ENCODE data around the gene RGPD8.
"Not testable (repeated sequence)": the region's sequence is repeated elsewhere in the genome, so short reads cannot be mapped to it uniquely, and the experiment has no call there.

RGPD8 gene

DNA sequence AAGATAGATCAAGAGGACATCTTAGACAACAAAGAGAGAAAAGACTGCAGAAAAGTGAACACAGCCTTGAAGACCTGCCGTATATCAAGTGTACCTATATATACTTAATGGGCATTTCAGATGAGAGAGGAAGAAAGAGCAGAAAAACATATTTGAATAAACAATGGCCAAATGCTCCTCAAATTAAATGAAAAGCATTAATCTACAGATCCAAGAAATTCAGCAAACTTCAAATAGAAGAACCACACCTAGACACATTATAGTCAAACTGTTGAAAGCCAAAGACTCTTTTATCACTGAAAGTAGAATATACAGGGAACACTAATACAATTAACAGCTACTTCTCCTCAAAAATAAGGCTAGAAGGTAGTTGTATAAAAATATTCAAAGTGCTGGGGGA, 29.8 kb upstream of the RGPD8 start:
- Histone ChIP-seq H3K27me3 (ENCODE audit: control insufficient read depth, insufficient read depth, low read length) (no peaks in the 10 kb centered on the region), H3K36me3 (ENCODE audit: control insufficient read depth, insufficient read depth, low read length) (no peaks in the 10 kb centered on the region), H3K27ac (ENCODE audit: low read depth, low read length) (no peak overlapping the region), H3K4me3 (ENCODE audit: low read depth, low read length) (no peak overlapping the region), H3K9ac (ENCODE audit: low read length) (no peak overlapping the region), H3K9me3 (ENCODE audit: control insufficient read depth, insufficient read depth, low read depth, low read length) (no peaks in the 10 kb centered on the region), H3K4me1 (ENCODE audit: control insufficient read depth, insufficient read depth, low read length) (no peaks in the 10 kb centered on the region)

DNA sequence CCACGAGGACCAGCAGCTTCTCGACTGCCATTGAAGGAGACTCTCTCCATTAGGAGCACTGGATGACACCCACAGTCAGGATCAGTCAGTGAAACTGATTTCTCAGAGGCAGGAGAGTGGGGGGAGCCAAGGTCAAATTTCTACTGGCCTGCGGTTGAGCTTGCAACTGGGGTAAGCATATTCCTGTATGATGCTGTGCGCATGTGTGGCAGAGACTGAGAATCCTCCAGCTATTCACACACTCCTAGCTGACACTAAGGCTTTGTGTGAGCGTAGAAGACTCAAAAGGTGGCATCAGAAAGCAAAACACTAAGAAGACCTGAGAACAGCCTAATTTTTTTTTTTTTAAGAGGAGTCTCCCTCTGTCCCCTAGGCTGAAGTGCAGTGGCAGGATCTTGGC, 28.7 kb upstream of the RGPD8 start:
- Histone ChIP-seq H3K9ac (ENCODE audit: low read length) (no peak overlapping the region), H3K27me3 (ENCODE audit: control insufficient read depth, insufficient read depth, low read length) (no peaks in the 10 kb centered on the region), H3K4me3 (ENCODE audit: low read depth, low read length) (no peak overlapping the region), H3K9me3 (ENCODE audit: control insufficient read depth, insufficient read depth, low read depth, low read length) (no peaks in the 10 kb centered on the region), H3K36me3 (ENCODE audit: control insufficient read depth, insufficient read depth, low read length) (no peaks in the 10 kb centered on the region), H3K4me1 (ENCODE audit: control insufficient read depth, insufficient read depth, low read length) (no peaks in the 10 kb centered on the region), H3K27ac (ENCODE audit: low read depth, low read length) (no peak overlapping the region)

DNA sequence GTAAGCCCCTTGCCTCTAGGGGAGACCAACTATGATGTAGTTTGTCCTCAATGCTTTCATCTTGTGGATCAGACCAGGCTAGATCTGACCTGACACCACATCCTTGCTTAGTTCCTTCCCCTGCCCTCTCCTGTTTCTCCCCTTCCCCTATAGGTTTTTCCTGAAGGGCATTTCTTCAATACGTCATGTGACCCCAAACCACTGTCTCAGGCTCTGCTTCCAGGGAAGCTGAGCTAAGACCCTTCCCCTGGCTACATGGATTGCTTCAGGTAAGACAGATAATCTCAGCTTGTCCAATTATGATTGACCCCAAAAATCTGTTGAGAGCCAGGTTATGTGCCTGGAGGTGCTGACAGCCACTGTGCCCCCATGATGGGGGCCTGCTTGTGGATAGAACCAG, 25.9 kb upstream of the RGPD8 start:
- no peak overlapping the region for H3K27ac ChIP-seq (ENCODE audit: low read depth, low read length)
- no peak overlapping the region for H3K9ac ChIP-seq (ENCODE audit: low read length)
- no peaks in the 10 kb centered on the region for H3K4me1 ChIP-seq (ENCODE audit: control insufficient read depth, insufficient read depth, low read length)
- H3K4me3 ChIP-seq (ENCODE audit: low read depth, low read length): no peak overlapping the region
- H3K9me3 ChIP-seq (ENCODE audit: control insufficient read depth, insufficient read depth, low read depth, low read length): no peaks in the 10 kb centered on the region
- H3K27me3 ChIP-seq (ENCODE audit: control insufficient read depth, insufficient read depth, low read length): no peaks in the 10 kb centered on the region
- H3K36me3 ChIP-seq (ENCODE audit: control insufficient read depth, insufficient read depth, low read length): no peaks in the 10 kb centered on the region

DNA sequence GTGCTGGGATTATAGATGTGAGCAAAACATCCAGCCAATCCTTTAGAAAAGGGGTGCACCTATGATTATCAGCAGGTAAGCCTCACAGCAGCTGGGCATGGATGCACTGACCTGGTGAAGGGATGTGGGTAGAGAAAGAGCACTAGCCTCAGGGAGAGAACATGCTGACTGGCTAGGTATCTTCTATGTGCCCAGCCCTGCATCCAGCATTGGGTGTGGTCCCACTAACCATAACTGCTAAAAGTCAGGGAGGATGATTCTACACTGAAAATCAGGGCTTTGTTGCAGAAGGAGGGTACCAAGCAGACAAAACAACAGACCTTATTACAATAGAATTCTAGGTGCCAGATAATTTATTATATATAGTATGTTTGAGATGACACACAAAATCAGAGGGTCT, 21.1 kb upstream of the RGPD8 start:
- no peaks in the 10 kb centered on the region for H3K9me3 ChIP-seq (ENCODE audit: control insufficient read depth, insufficient read depth, low read depth, low read length)
- H3K4me3 ChIP-seq (ENCODE audit: low read depth, low read length): no peak overlapping the region
- no peaks in the 10 kb centered on the region for H3K27me3 ChIP-seq (ENCODE audit: control insufficient read depth, insufficient read depth, low read length)
- no peak overlapping the region for H3K27ac ChIP-seq (ENCODE audit: low read depth, low read length)
- no peaks in the 10 kb centered on the region for H3K36me3 ChIP-seq (ENCODE audit: control insufficient read depth, insufficient read depth, low read length)
- no peaks in the 10 kb centered on the region for H3K4me1 ChIP-seq (ENCODE audit: control insufficient read depth, insufficient read depth, low read length)
- no peak overlapping the region for H3K9ac ChIP-seq (ENCODE audit: low read length)

DNA sequence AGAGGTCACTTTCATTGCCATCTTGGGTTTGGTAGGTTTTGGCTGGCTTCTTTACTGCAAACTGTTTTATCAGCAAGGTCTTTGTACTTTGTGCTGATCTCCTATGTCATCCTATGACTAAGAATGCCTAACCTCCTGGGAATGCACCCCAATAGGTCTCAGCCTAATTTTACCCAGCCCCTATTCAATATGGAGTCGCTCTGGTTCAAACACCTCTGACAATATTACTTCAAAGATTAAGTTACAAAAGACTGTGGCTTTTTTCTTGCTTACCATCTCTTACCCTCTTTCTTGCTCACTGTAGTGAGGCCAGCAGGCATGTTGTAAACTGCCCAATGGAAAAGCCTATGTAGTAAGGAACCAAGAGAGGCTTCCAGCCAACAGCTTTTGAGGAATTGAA, 17.9 kb upstream of the RGPD8 start:
- Histone ChIP-seq H3K27ac (ENCODE audit: low read depth, low read length) (no peak overlapping the region), H3K4me3 (ENCODE audit: low read depth, low read length) (no peak overlapping the region), H3K9me3 (ENCODE audit: control insufficient read depth, insufficient read depth, low read depth, low read length) (no peaks in the 10 kb centered on the region), H3K27me3 (ENCODE audit: control insufficient read depth, insufficient read depth, low read length) (no peaks in the 10 kb centered on the region), H3K9ac (ENCODE audit: low read length) (no peak overlapping the region), H3K36me3 (ENCODE audit: control insufficient read depth, insufficient read depth, low read length) (no peaks in the 10 kb centered on the region), H3K4me1 (ENCODE audit: control insufficient read depth, insufficient read depth, low read length) (no peaks in the 10 kb centered on the region)

DNA sequence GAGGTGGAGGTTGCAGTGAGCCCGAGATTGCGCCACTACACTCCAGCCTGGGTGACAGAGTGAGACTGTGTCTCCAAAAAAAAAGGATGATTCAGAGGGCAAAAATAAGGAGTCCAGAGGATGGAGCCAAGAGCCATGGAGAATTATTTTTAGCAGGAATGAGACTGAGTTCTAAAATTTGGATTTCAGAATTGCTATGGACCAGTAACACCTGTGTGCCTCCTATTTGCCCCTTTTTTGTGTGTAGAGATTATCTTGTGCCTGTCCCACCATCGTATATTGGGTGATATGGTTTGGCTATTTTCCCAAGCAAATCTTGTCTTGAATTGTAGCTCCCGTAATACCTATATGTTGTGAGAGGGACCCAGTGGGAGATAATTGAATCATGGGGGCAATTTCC, 16.4 kb upstream of the RGPD8 start:
- H3K36me3 ChIP-seq (ENCODE audit: control insufficient read depth, insufficient read depth, low read length): no peaks in the 10 kb centered on the region
- H3K9ac ChIP-seq (ENCODE audit: low read length): no peak overlapping the region
- H3K4me3 ChIP-seq (ENCODE audit: low read depth, low read length): no peak overlapping the region
- H3K4me1 ChIP-seq (ENCODE audit: control insufficient read depth, insufficient read depth, low read length): no peaks in the 10 kb centered on the region
- H3K9me3 ChIP-seq (ENCODE audit: control insufficient read depth, insufficient read depth, low read depth, low read length): no peaks in the 10 kb centered on the region
- no peak overlapping the region for H3K27ac ChIP-seq (ENCODE audit: low read depth, low read length)
- H3K27me3 ChIP-seq (ENCODE audit: control insufficient read depth, insufficient read depth, low read length): no peaks in the 10 kb centered on the region

DNA sequence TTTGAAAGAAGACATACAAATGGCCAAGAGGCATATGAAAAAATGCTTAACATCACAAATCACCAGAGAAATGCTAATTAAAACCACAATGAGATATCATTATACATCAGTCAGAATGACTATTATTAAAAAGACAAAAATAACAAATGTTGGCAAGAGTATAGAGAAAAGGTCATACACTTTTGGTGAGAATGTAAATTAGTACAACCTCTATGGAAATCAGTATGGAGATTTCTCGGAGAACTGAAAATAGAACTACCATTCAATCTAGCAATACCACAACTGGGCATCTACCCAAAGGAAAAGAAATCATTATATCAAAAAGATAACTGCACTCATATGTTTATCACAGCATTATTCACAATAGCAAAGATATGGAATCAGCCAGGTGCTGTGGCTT, 10.8 kb upstream of the RGPD8 start:
- not testable (repeated sequence) for H3K9me3 ChIP-seq (ENCODE audit: control insufficient read depth, insufficient read depth, low read depth, low read length); H3K27ac ChIP-seq (ENCODE audit: low read depth, low read length); H3K4me3 ChIP-seq (ENCODE audit: low read depth, low read length); H3K4me1 ChIP-seq (ENCODE audit: control insufficient read depth, insufficient read depth, low read length); H3K36me3 ChIP-seq (ENCODE audit: control insufficient read depth, insufficient read depth, low read length); H3K27me3 ChIP-seq (ENCODE audit: control insufficient read depth, insufficient read depth, low read length); H3K9ac ChIP-seq (ENCODE audit: low read length)

DNA sequence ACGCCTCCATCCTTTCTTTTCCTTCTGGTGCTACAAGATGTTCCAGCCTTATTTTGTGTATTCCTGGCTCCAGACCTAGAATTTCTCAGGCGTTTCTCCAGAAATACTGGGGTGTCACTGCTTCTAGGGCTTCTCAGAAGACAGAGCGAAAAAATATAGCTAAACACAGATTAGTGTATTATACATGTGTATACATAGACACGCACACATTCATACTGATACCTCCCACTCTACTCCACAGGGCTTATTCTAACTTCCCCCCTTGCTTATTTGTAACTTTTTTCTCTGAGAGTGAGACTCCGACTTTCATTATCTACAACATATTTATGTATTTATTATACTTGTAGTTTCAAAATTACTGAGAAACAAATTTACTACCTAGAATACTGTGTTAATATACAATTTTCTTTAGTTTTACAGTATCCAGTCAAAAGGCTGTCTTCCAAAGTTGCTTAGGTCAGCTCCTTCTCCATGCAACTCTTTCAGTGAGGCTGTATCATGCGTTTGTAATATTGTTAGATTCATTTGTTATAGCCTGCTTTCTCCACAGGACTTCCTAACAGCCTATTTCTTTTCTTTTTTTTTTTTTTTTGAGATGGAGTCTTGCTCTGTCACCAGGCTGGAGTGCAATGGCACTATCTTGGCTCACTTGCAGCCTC, 5.3 kb upstream of the RGPD8 start:
- not testable (repeated sequence) for H3K4me1 ChIP-seq (ENCODE audit: control insufficient read depth, insufficient read depth, low read length); H3K36me3 ChIP-seq (ENCODE audit: control insufficient read depth, insufficient read depth, low read length); H3K27me3 ChIP-seq (ENCODE audit: control insufficient read depth, insufficient read depth, low read length); H3K27ac ChIP-seq (ENCODE audit: low read depth, low read length); H3K9ac ChIP-seq (ENCODE audit: low read length); H3K9me3 ChIP-seq (ENCODE audit: control insufficient read depth, insufficient read depth, low read depth, low read length); H3K4me3 ChIP-seq (ENCODE audit: low read depth, low read length)

DNA sequence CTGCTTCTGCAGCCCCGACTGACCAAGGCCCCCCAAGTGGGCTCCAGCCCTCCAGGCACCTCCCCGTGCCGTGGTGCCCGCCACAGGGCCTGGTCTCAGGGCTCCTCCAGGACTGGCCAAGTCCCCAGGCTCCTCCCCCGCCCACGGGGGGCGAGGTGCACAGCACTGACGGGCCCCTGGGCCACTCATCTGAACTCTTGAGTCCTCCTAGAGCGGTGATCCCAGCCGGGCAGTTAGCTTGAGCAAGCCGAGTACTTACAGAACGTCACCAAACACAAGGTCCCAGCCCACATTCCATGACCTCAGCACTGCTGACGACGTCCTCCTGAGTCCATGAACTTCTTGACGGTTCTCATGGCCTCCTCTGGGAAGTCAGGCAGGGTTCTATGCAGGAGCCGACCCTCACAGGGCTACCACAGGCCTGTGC, 4.0 kb upstream of the RGPD8 start:
- H3K9ac ChIP-seq (ENCODE audit: low read length); H3K9me3 ChIP-seq (ENCODE audit: control insufficient read depth, insufficient read depth, low read depth, low read length); H3K27ac ChIP-seq (ENCODE audit: low read depth, low read length); H3K27me3 ChIP-seq (ENCODE audit: control insufficient read depth, insufficient read depth, low read length); H3K4me3 ChIP-seq (ENCODE audit: low read depth, low read length); H3K36me3 ChIP-seq (ENCODE audit: control insufficient read depth, insufficient read depth, low read length); H3K4me1 ChIP-seq (ENCODE audit: control insufficient read depth, insufficient read depth, low read length): not testable (repeated sequence)

DNA sequence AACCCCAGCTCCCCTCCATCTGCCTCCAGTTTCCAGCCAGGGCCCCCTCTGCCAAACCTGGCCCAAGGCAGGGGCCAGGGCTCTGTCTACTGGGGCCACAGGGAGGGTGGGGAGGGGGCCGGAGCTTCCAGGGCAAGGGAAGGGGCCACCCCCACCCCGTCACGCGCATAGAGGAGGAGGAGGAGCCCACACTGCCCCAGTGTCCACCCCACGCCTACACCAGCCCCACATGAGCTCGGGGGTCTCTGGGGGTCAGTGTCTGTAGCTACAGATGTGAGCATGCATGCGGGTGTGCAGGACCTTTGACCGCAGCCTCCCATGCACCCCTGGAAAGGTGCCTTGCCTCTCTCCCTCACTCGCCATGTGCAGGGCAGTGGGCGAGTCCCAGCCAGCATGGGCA, 3.5 kb upstream of the RGPD8 start:
- H3K9me3 ChIP-seq (ENCODE audit: control insufficient read depth, insufficient read depth, low read depth, low read length); H3K27me3 ChIP-seq (ENCODE audit: control insufficient read depth, insufficient read depth, low read length); H3K9ac ChIP-seq (ENCODE audit: low read length); H3K27ac ChIP-seq (ENCODE audit: low read depth, low read length); H3K36me3 ChIP-seq (ENCODE audit: control insufficient read depth, insufficient read depth, low read length); H3K4me3 ChIP-seq (ENCODE audit: low read depth, low read length); H3K4me1 ChIP-seq (ENCODE audit: control insufficient read depth, insufficient read depth, low read length): not testable (repeated sequence)

DNA sequence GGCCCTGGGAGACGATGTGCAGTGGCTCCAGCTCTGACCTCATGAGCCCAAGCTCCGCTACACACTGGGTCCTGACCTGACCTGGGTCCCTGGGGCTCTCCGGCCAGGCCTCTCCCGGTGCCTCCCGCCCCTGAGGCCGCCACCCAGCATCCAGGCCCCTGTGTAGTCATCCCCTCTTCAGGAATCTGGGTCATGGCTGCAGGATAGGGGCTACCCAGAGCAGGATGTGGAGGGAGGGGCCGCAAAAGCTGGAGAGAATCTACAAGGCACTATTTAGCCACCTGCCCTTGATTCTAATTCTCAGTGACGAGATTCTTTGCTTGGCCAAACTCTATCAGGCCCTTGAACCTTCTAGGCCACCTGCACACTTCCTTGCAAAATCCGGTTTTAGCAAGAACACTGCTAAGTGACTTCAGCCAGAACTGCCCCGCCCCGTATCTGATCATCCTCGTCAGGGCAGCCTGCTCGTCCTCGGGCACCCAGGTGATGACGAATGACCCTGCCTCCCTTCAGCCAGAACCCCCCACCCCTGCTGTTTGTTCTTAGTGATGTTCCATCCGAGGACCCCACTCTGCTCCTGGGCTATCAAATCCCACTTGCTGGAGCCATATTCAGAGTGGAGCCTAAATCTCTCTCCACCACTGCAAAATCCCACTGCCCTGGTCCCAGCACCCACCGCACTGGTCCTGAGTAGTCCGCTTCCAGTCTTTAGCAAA, 2.4 kb upstream of the RGPD8 start:
- H3K9me3 ChIP-seq (ENCODE audit: control insufficient read depth, insufficient read depth, low read depth, low read length); H3K36me3 ChIP-seq (ENCODE audit: control insufficient read depth, insufficient read depth, low read length); H3K9ac ChIP-seq (ENCODE audit: low read length); H3K4me1 ChIP-seq (ENCODE audit: control insufficient read depth, insufficient read depth, low read length); H3K27ac ChIP-seq (ENCODE audit: low read depth, low read length); H3K4me3 ChIP-seq (ENCODE audit: low read depth, low read length); H3K27me3 ChIP-seq (ENCODE audit: control insufficient read depth, insufficient read depth, low read length): not testable (repeated sequence)

Measured in HUES6 (cell line).